NCI-H226 (cell line): ENCODE results near the gene FKBP5.

Source experiments
- DNase-seq: peaks from one replicate; pipeline ENCODE4 v3.0.0-alpha.2; 2015

FKBP5 gene

DNA sequence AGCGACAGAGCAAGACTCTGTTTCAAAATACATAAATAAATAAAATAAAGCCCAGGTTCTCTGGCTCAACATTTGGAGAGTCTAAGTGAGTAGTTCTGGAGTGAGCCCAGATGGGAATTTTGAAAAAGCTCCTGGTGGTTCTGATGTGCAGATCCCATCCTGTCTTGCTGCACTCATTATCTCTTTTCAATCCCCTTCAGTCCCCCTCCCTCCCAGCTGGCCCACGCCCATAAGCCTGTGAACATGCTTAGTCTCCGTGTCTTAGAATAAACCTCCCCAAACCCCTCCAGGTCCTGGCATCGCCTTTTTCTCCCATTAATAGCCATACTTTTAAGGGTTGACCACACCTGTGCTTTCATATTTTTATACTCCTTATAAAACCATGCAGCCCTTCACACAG lies 156.6 kb downstream of the FKBP5 start:
- DNase-seq = no peak

DNA sequence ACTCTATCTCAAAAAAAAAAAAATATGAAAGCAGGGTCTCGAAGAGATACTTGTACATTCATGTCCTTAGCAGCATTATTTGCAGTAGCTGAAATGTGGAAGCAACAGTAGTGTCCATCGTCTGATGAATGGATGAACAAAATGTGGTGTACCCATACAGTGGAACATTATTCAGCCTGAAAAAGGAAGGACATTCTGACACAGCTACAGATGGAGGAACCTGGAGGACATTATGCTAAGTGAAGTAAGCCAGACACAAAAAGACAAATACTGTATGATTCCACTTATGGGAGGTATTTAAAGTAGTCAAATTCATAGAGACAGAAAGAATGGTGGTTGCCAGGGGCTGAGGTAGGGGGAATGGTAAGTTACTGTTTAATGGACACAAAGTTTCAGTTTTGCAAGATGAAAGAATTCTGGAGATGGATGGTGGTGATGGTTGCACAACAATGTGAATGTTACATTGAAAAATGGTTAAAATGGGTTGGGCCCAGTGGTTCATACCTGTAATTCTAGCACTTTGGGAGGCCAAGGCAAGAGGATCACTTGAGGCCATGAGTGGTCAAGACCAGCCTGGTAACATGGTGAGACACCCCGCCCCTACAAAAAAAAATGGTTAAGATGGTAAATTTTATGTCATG lies 164.2 kb downstream of the FKBP5 start:
- DNase-seq = no peak
